ELR (cell line): Measurements from ENCODE around the gene PADI1.

Experiments
- DNase-seq: peaks from one replicate; pipeline ENCODE4 v3.0.0-alpha.2; 2015; ENCODE audit warnings: low read depth

Gene PADI1

DNA sequence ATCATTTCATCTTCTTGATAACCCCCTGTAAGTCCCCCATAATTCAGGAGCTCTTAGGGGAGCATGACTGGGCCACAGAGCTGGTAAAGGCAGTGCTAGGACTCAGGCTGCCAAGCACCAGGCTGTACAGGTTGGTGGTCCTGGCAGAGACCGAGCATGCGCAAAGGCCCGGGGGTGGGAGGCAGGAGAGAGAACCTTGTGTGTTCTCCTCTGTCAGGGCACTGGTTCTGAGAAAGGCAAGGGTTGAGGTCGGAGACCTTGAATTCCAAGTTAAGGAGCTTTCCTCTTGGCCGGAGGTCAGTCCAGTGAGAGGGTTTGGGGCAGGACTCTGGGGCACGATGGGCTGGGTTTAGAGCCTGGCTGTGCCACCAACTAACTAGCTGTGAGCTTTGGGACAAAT lies 67.1 kb downstream of the PADI1 start:
- no peak for DNase-seq

DNA sequence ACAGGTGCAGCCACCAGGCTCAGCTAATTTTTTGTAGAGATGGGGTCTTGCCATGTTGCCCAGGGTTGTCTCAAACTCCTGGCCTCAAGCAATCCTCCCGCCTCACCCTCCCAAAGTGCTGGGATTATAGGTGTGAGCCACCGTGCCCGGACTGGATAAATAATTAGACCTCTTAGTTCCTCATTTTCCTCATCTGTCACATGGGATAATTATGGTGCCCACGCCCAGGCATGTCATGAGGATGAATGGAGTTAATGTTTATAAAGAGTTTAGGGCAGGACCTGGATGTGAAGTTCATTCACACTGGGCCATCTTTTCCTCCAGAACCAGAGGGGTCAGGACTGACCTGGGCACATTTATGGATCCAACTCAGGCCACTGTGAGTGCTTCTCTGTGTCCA lies 67.7 kb downstream of the PADI1 start:
- DNase-seq = no peak

DNA sequence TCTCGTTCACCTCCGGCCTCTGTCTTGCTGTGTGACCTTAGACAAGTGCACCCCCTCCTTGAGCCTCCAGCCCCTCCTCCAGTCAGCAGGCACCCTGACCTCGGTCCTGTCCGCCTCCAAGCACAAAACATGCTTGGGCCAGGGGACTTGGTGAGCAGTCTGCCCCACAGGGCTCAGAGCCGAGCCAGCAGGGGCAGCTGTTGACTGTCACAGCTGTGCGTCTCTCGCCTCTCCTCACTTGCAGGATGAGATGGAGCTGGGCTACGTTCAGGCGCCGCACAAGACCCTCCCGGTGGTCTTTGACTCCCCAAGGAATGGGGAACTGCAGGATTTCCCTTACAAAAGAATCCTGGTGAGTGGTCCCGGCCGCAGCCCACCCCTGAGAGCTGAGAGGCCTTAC lies 68.2 kb downstream of the PADI1 start:
- no peak for DNase-seq

- DNase-seq = peak; percentile 68
Observed at GRCh38 chr1:17274186-17275170, 69.5 kb downstream of the PADI1 start.

DNA sequence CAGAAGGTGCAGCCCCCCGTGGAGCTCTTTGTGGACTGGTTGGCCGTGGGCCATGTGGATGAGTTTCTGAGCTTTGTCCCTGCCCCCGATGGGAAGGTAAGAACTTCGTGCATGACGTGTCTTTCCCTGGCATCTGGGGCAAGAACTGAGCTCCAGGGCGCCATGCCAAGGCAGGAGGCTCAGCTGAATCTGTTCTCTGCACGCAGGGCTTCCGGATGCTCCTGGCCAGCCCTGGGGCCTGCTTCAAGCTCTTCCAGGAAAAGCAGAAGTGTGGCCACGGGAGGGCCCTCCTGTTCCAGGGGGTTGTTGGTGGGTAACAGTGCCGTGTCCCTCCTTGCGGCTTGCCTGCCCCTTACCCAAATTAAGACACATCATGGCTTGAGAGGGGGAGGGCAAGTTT lies 71.6 kb downstream of the PADI1 start:
- DNase-seq = peak; percentile 60

GRCh38 chr1:17277511-17278159 lies 72.7 kb downstream of the PADI1 start:
- DNase-seq = no peak

DNA sequence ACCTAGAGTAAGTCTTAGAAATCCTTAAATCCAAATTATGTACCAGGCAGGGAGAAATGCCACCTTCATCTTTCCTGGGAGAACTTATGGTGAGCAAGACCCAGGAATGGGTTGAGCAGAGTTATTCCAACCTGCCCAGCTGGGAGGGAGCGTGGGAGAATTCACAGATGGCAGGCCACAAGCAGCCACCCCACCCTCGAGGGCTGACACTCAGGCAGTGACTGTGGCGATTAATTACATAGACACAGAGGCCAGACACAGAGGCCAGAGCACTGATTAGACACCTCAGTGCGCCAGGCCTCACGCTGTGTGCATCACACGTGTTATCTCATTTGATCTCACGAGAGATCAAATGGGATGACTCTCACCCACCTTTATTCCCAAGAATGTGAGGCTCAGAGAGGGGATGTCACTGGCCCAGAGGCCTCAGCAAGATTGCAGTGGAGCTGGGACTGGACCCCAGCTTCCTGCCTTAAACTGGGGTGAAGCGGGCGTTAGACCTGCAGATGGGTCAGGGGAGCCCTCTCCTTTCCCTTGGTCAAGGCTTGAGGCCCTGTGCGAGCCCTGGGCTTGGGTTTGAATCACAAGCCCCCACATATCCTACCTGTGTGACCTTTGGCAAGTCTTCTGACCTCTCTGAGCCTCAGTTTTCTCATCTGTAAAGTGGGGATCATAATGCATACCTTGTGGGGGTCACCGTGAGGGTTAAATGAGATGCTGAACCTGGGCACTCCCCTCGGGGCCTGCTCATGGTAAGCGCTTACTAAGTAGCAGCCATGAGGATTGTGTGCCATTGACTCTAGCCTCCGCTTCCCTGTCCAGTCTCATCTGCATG lies 74.3 kb downstream of the PADI1 start:
- no peak for DNase-seq

DNA sequence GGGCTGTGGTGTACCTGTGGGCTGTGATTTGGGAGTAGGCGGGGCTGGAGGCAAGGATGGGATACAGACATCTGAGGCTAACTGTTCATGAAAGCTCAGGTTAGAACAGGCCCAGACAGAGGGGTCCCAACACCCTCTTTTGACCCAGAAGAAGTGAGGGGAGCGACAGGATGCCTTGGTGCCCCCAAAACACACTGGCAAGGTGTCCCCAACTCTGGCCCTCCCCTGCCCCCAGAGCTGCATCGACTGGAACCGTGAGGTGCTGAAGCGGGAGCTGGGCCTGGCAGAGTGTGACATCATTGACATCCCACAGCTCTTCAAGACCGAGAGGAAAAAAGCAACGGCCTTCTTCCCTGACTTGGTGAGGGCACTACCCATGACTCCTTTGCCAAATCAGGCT lies 75.5 kb downstream of the PADI1 start:
- DNase-seq = no peak

- DNase-seq = no peak
Observed at GRCh38 chr1:17280894-17281293, 76.0 kb downstream of the PADI1 start.

- no peak for DNase-seq
Observed at GRCh38 chr1:17281775-17282181, 76.8 kb downstream of the PADI1 start.

- DNase-seq = no peak
Observed at GRCh38 chr1:17282836-17283235, 77.9 kb downstream of the PADI1 start.

GRCh38 chr1:17286646-17287045 lies 81.7 kb downstream of the PADI1 start:
- DNase-seq = no peak

- peak; percentile 90 for DNase-seq
Observed at GRCh38 chr1:17287130-17287776, 82.3 kb downstream of the PADI1 start.

DNA sequence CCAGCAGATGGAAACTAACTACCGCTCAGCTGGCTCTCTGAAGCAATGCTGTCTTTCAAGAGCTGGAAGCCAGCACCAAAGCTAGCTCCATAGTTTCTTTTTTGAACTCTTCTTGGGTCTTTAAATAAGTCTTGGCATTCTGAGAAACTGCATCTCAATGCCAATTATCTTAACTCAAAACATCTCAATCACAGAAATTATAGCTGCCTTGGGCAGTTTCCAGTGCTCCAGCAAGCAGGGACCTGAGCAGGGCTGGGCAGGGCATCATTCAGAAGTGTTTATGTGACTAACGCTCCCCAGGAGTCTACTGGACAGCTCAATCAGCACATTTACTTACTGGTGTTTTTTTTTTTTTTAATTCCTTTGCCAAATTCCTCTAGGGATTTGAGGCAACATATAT lies 84.8 kb downstream of the PADI1 start:
- DNase-seq = peak; percentile 71

GRCh38 chr1:17290553-17290952 lies 85.6 kb downstream of the PADI1 start:
- no peak for DNase-seq

- no peak for DNase-seq
Observed at GRCh38 chr1:17292299-17293160, 87.6 kb downstream of the PADI1 start.

DNA sequence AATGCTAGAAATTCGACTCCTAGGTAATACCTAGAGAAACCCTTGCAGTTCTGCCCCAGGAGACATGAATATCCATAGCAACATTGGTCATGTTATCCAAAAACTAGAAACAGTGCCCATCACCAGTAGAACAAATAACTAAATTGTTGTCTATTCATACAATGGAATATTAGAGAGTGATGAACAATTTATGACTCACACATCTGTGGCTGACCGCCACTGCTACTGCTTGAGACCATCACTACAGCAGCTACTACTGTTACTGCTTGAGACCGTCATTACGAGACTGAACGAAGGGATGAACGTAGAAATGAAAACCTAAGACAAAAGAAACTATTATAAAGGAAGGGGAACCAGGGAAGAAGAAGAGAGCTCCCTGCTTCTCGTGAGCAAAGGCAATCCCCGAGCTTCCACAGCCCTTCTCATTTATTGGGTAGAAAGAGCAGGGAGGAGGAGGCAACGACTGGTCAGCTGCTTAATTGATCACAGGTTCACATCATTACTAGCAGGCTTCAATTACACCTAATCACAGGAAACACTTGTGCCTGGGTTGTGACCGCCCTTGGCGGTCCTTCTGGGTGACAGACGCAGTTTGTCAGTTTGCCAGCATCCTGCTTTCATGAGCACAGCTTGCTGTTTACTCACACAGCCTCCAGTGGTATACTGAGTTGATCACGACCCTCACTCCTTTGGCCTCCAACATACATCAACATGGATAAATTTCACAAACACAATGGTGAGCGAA lies 88.9 kb downstream of the PADI1 start:
- peak; percentile 17 for DNase-seq

- DNase-seq = no peak
Observed at GRCh38 chr1:17295292-17295691, 90.4 kb downstream of the PADI1 start.
